IMR-90 (cell line): Measurements from ENCODE around the gene LY6G6F. TPM values are rescaled to one million over a fixed set of nuclear protein-coding genes. Genes with fewer than 3 reads are reported as not detected.

Source experiments
- ATAC-seq: fragments of 200-7000 bp; cut with Tn5 transposase; 2 replicates; pipeline ENCODE4 v1.9.1; 2020; ENCODE audit warnings: low read depth, mild to moderate bottlenecking, moderate library complexity
- BruUV-seq: library from RNA; stranded (reverse); fragments of 400-500 nt; replicated peaks from 2 replicates; lab custom pipeline; 2021; lab: Mats Ljungman, UMichigan
- CTCF ChIA-PET: fragments of 300-600 bp; formaldehyde crosslinking; extraction: SDS; loops from one replicate; lab custom pipeline; 2021; ENCODE audit warnings: antibody characterized with exemption; lab: Yijun Ruan, JAX
- POLR2A ChIA-PET: fragments of 300-600 bp; sonication (Branson Sonifier 250); formaldehyde crosslinking; loops from one replicate; lab custom pipeline; 2022; ENCODE audit warnings: antibody characterized with exemption; ENCODE audit not compliant: unreplicated experiment; lab: Charles Lee
- DNase-seq: peaks from one replicate; pipeline ENCODE4 v3.0.0; 2013
- H2AFZ ChIP-seq: replicated peaks from 2 replicates; pipeline ENCODE3; 2013; ENCODE audit warnings: low read length, mild to moderate bottlenecking; ENCODE audit not compliant: poor library complexity
- H2AK5ac ChIP-seq: 2 replicates; pipeline ENCODE4 v1.6.1; 2013; ENCODE audit warnings: low read depth, low read length, inconsistent platforms
- H2AK9ac ChIP-seq: replicated peaks from 2 replicates; pipeline ENCODE3; 2013; ENCODE audit warnings: mild to moderate bottlenecking, low read depth, low read length, moderate library complexity; ENCODE audit not compliant: poor library complexity
- H2BK120ac ChIP-seq: 2 replicates; pipeline ENCODE4 v1.6.1; 2013; ENCODE audit warnings: low read depth, low read length, inconsistent platforms
- H2BK15ac ChIP-seq: 3 replicates; pipeline ENCODE4 v1.6.1; 2013; ENCODE audit warnings: low read depth, low read length, inconsistent platforms
- H2BK20ac ChIP-seq: 2 replicates; pipeline ENCODE4 v1.6.1; 2013; ENCODE audit warnings: low read depth, mild to moderate bottlenecking, inconsistent platforms, low read length, moderate library complexity
- H2BK5ac ChIP-seq: 2 replicates; pipeline ENCODE4 v1.6.1; 2013; ENCODE audit warnings: mild to moderate bottlenecking, low read depth, low read length, inconsistent platforms; ENCODE audit not compliant: poor library complexity, severe bottlenecking
- H3K14ac ChIP-seq: replicated peaks from 2 replicates; pipeline ENCODE4 v1.6.1; 2013; ENCODE audit warnings: low read depth, low read length, inconsistent platforms
- H3K18ac ChIP-seq: 2 replicates; pipeline ENCODE4 v1.6.1; 2013; ENCODE audit warnings: low read depth, low read length, control low read depth
- H3K23ac ChIP-seq: 2 replicates; pipeline ENCODE4 v1.6.1; 2013; ENCODE audit warnings: low read depth, low read length, inconsistent platforms
- H3K27ac ChIP-seq: 2 replicates; pipeline ENCODE4 v1.5.1; 2013; ENCODE audit warnings: mild to moderate bottlenecking, control low read depth, low read length; ENCODE audit not compliant: insufficient read depth
- H3K27me3 ChIP-seq: 2 replicates; pipeline ENCODE4 v1.6.1; 2013; ENCODE audit warnings: low read length; ENCODE audit not compliant: control insufficient read depth, insufficient read depth
- H3K36me3 ChIP-seq: 2 replicates; pipeline ENCODE4 v1.6.1; 2013; ENCODE audit warnings: low read length, mixed read lengths; ENCODE audit not compliant: control insufficient read depth, insufficient read depth
- H3K4ac ChIP-seq: 2 replicates; pipeline ENCODE4 v1.6.1; 2013; ENCODE audit warnings: low read depth, low read length, inconsistent platforms
- H3K4me1 ChIP-seq: 2 replicates; pipeline ENCODE4 v1.6.1; 2013; ENCODE audit warnings: low read length, mixed read lengths; ENCODE audit not compliant: control insufficient read depth, insufficient read depth
- H3K4me2 ChIP-seq: 2 replicates; pipeline ENCODE4 v1.6.1; 2013; ENCODE audit warnings: low read depth, mild to moderate bottlenecking, control low read depth, low read length, moderate library complexity
- H3K4me3 ChIP-seq: 2 replicates; pipeline ENCODE4 v1.5.1; 2013; ENCODE audit warnings: low read depth, mild to moderate bottlenecking, control low read depth, low read length, moderate library complexity; ENCODE audit not compliant: insufficient read depth
- H3K56ac ChIP-seq: 2 replicates; pipeline ENCODE4 v1.6.1; 2013; ENCODE audit warnings: low read length, inconsistent platforms; ENCODE audit not compliant: insufficient read depth; ENCODE audit errors: extremely low read depth
- H3K79me1 ChIP-seq, 2 experiments: 2 replicates each; pipeline ENCODE4 v1.6.1; 2013; ENCODE audit warnings: low read length in 2 of 2, inconsistent platforms in 1 of 2, low read depth in 1 of 2
- H3K9ac ChIP-seq: 2 replicates; pipeline ENCODE4 v1.6.1; 2013; ENCODE audit warnings: low read depth, low read length, control low read depth
- H3K9me1 ChIP-seq: 2 replicates; pipeline ENCODE4 v1.6.1; 2013; ENCODE audit warnings: low read length, inconsistent platforms; ENCODE audit not compliant: insufficient read depth
- H3K9me3 ChIP-seq: 2 replicates; pipeline ENCODE4 v1.6.1; 2013; ENCODE audit warnings: low read length; ENCODE audit not compliant: control insufficient read depth, insufficient read depth
- H4K20me1 ChIP-seq: 2 replicates; pipeline ENCODE4 v1.6.1; 2013; ENCODE audit warnings: low read length, inconsistent platforms; ENCODE audit not compliant: insufficient read depth
- H4K5ac ChIP-seq: 2 replicates; pipeline ENCODE4 v1.6.1; 2013; ENCODE audit warnings: mild to moderate bottlenecking, low read depth, low read length, control low read depth
- H4K8ac ChIP-seq, 2 experiments: 2 replicates each; pipeline ENCODE4 v1.6.1; 2013; ENCODE audit warnings: low read depth in 2 of 2, low read length in 2 of 2, control low read depth in 1 of 2, inconsistent platforms in 1 of 2
- H4K91ac ChIP-seq: 2 replicates; pipeline ENCODE4 v1.6.1; 2013; ENCODE audit warnings: low read depth, low read length, inconsistent platforms; ENCODE audit not compliant: insufficient read depth
- CEBPB ChIP-seq: IDR thresholded peaks from 2 replicates; pipeline ENCODE4 v1.6.1; 2012; ENCODE audit warnings: low read depth, low read length, improper control_type of control experiment
- CHD1 ChIP-seq: IDR thresholded peaks from 2 replicates; pipeline ENCODE4 v1.6.1; 2012; ENCODE audit warnings: low read depth, low read length, improper control_type of control experiment
- FOS ChIP-seq: fragments of 150-350 bp; IDR thresholded peaks from 2 replicates; pipeline ENCODE4 v1.6.1; 2016; ENCODE audit warnings: low read depth, low read length
- MAFK ChIP-seq: IDR thresholded peaks from 2 replicates; pipeline ENCODE4 v1.6.1; 2012; ENCODE audit warnings: low read depth, low read length, improper control_type of control experiment
- MXI1 ChIP-seq: IDR thresholded peaks from 2 replicates; pipeline ENCODE4 v1.6.1; 2012; ENCODE audit warnings: low read depth, mild to moderate bottlenecking, low read length, moderate library complexity, borderline replicate concordance
- RAD21 ChIP-seq: IDR thresholded peaks from 2 replicates; pipeline ENCODE4 v1.6.1; 2012; ENCODE audit warnings: low read length, improper control_type of control experiment
- RCOR1 ChIP-seq: IDR thresholded peaks from 2 replicates; pipeline ENCODE4 v1.6.1; 2012; ENCODE audit warnings: mild to moderate bottlenecking, low read length, improper control_type of control experiment; ENCODE audit not compliant: insufficient replicate concordance
- RFX5 ChIP-seq: IDR thresholded peaks from 2 replicates; pipeline ENCODE4 v1.8.0; 2012; ENCODE audit warnings: low read depth, mild to moderate bottlenecking, low read length, moderate library complexity
- WGBS, 2 experiments: methylation state at CpG; one replicate each; pipeline versions ENCODE4 v1.1.5 to v1.1.7; 2013; ENCODE audit warnings: missing lambda C conversion rate in 2 of 2; ENCODE audit not compliant: insufficient read length in 1 of 2; ENCODE audit errors: extremely low coverage in 2 of 2; 5-methylcytosine and 5-hydroxymethylcytosine counted together
- dilution Hi-C: fragments of 300-500 bp; cut with HindIII; formaldehyde crosslinking; loops from one replicate; pipeline ENCODE4 v1.14.3; 2018; ENCODE audit warnings: low sequenced_read_pairs; ENCODE audit not compliant: unreplicated experiment
- in situ Hi-C: fragments of 300-500 bp; cut with MboI; formaldehyde crosslinking; loops from 3 replicates; pipeline ENCODE4 v1.14.3; 2019; ENCODE audit warnings: low sequenced_read_pairs, inconsistent platforms, mixed read lengths
- intact Hi-C: fragments of 100-400 bp; cut with micrococcal nuclease; formaldehyde crosslinking; loops from 2 replicates; pipeline ENCODE4 v1.10.0; 2022
- polyA plus RNA-seq, 3 experiments: library from polyadenylated mRNA; depleted of rRNA; stranded (reverse); fragments of >200 nt; gene quantifications; 2 replicates each; pipeline ENCODE4 v1.2.3, GENCODE V29; 2012; ENCODE audit warnings: low replicate concordance in 1 of 3
- total RNA-seq: library from RNA; depleted of rRNA; stranded (reverse); fragments of >200 nt; gene quantifications from 2 replicates; pipeline ENCODE4 v1.2.3, GENCODE V29; 2012
- TF ChIP-seq, protein P1 (sequence below): conservative IDR thresholded peaks from 2 replicates; pipeline ENCODE4 v1.5.1; 2012; ENCODE audit warnings: mild to moderate bottlenecking, low read depth, low read length, improper control_type of control experiment
- TF ChIP-seq, protein P2 (sequence below): fragments of 150-350 bp; IDR thresholded peaks from 2 replicates; pipeline ENCODE4 v1.6.1; 2017; ENCODE audit warnings: mild to moderate bottlenecking, antibody characterized with exemption, low read length, low read depth

LY6G6F gene
- total and polyA plus RNA-seq, 2 of the 4 experiments (the other 2 are of a cell fraction), result not detected

DNA sequence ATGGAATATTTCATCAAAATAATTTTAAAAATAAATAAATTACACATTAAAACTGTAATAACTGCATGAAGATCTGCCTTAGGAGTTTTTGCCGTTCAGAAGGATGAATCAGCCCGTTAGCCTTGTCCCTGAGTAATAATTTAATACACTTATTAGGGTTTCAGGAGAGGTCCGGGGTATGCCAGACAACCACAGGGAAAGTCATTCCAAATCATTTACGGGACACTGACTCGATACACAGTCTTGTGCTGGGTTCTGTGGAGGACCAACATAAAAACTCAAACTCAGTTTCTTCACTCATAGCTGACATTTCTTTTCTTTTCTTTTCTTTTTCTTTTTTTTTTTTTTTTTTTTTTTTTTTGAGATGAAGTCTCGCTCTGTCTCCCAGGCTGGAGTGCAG, 735 bp upstream of the LY6G6F start:
- no peak overlapping the region for H4K91ac ChIP-seq
- no peak overlapping the region for H4K5ac ChIP-seq
- no peak overlapping the region for H3K56ac ChIP-seq
- no peak overlapping the region for H3K14ac ChIP-seq
- POLR2A ChIA-PET, result no interaction called here
- H3K18ac ChIP-seq, result no peak overlapping the region
- H2AK5ac ChIP-seq, result no peak overlapping the region
- H2AFZ ChIP-seq, result no peak overlapping the region
- H3K79me1 ChIP-seq, result peaks cover 12 to 19% of the 10 kb centered on the region in 2 experiments
- H3K4ac ChIP-seq, result no peak overlapping the region
- no peak overlapping the region for H3K27ac ChIP-seq
- TF ChIP-seq RFX5, result no peak
- no peak for TF ChIP-seq MXI1
- TF ChIP-seq, protein P1, sequence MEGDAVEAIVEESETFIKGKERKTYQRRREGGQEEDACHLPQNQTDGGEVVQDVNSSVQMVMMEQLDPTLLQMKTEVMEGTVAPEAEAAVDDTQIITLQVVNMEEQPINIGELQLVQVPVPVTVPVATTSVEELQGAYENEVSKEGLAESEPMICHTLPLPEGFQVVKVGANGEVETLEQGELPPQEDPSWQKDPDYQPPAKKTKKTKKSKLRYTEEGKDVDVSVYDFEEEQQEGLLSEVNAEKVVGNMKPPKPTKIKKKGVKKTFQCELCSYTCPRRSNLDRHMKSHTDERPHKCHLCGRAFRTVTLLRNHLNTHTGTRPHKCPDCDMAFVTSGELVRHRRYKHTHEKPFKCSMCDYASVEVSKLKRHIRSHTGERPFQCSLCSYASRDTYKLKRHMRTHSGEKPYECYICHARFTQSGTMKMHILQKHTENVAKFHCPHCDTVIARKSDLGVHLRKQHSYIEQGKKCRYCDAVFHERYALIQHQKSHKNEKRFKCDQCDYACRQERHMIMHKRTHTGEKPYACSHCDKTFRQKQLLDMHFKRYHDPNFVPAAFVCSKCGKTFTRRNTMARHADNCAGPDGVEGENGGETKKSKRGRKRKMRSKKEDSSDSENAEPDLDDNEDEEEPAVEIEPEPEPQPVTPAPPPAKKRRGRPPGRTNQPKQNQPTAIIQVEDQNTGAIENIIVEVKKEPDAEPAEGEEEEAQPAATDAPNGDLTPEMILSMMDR, result no peak
- no peak for TF ChIP-seq MAFK
- TF ChIP-seq RCOR1, result no peak
- TF ChIP-seq CEBPB, result no peak
- no peak for TF ChIP-seq FOS
- TF ChIP-seq, protein P2, sequence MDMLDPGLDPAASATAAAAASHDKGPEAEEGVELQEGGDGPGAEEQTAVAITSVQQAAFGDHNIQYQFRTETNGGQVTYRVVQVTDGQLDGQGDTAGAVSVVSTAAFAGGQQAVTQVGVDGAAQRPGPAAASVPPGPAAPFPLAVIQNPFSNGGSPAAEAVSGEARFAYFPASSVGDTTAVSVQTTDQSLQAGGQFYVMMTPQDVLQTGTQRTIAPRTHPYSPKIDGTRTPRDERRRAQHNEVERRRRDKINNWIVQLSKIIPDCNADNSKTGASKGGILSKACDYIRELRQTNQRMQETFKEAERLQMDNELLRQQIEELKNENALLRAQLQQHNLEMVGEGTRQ, result no peak
- no peak for TF ChIP-seq CHD1
- TF ChIP-seq RAD21, result no peak
- no peaks in the 10 kb centered on the region for H3K9me3 ChIP-seq
- no peak overlapping the region for H4K8ac ChIP-seq
- no peak overlapping the region for H2BK20ac ChIP-seq
- H2BK15ac ChIP-seq, result no peak overlapping the region
- peaks cover 2% of the 10 kb centered on the region; the same call in 1 of the 2 replicates for H3K36me3 ChIP-seq
- H3K9me1 ChIP-seq, result peaks cover 8% of the 10 kb centered on the region
- H2AK9ac ChIP-seq, result no peak overlapping the region
- DNase-seq (no peak), ATAC-seq (no peak)
- BruUV-seq, result no TSS peak
- peaks cover 6% of the 10 kb centered on the region; the same call in 1 of the 2 replicates for H3K27me3 ChIP-seq
- dilution Hi-C loops (no loop called here), in situ Hi-C loops (no loop called here), intact Hi-C loops (no loop called here)
- peaks cover 6% of the 10 kb centered on the region for H3K4me1 ChIP-seq
- CTCF ChIA-PET, result no interaction called here
- H4K20me1 ChIP-seq, result 0 out of 2 replicates have a peak, but pooled peaks cover 7% of the 10 kb centered on the region
- WGBS, 2 experiments, result no CpG with 5 or more reads among the region's 6 CpGs
- no peak overlapping the region for H2BK5ac ChIP-seq
- no peak overlapping the region for H2BK120ac ChIP-seq
- H3K9ac ChIP-seq, result no peak overlapping the region
- no peak overlapping the region for H3K23ac ChIP-seq
- no peak overlapping the region for H3K4me2 ChIP-seq
- H3K4me3 ChIP-seq, result no peak overlapping the region
